Testis (tissue), 2 donors: ENCODE data around the gene ARRDC1.

ENCODE experiments used
- CTCF ChIP-seq, 3 experiments: fragments of 450-650 bp in 2 of 3; fragments of 200-600 bp in 1 of 3; sonication (generic) in 1 of 3; IDR thresholded peaks; one replicate each; pipeline ENCODE4 v1.5.1; 2016 to 2019; ENCODE audit warnings: antibody characterized with exemption in 3 of 3, mild to moderate bottlenecking in 2 of 3, moderate library complexity in 1 of 3
- POLR2A ChIP-seq: fragments of 450-650 bp; IDR thresholded peaks from one replicate; pipeline ENCODE4 v1.6.1; 2017; ENCODE audit warnings: antibody characterized with exemption, mild to moderate bottlenecking, moderate library complexity

DNA sequence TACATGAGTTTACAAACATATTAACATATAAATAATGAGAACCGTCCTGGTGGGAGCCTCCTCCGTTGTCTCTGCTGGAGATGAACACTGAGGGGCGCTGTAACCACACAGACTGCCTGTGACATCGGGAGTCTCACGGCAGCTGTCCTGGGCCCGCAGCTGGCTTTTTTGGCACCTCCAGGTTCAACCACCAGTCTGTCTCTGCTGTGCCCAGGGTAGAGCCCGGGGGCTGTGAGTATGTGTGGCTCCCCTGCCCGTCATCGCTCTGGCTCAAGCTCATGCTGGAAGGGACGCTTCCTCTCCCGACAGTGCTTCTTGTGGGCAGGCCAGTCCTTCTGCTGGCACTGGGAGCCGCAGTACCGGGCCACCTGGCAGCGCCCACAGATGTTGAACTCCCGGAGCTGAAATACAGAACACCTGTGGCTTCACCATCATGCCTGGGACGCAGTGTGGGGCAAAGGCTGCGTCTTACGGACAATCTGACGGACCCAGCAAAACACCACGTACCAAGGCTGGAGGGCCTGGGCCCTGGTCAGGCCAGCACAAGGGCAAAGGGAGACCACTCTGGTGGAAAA is 23.1 kb upstream of the ARRDC1 start:
- TF ChIP-seq CTCF (IDR thresholded peaks at IDR 0.05) (no peak), POLR2A (no peak)
